ENCODE data around the gene KIAA0513. TPM values are rescaled to one million over a fixed set of nuclear protein-coding genes. Genes with fewer than 3 reads are reported as not detected.
"Not testable (repeated sequence)": the region's sequence is repeated elsewhere in the genome, so short reads cannot be mapped to it uniquely, and the experiment has no call there.

The KIAA0513 gene
- total RNA-seq, 1 donor from 2014 or later, result 4.7 TPM

GRCh38 chr16:85046931-85047866, 19.6 kb downstream of the KIAA0513 start:
- intact Hi-C loops (cut with micrococcal nuclease), result no loop called here

GRCh38 chr16:85047867-85048455, 20.4 kb downstream of the KIAA0513 start:
- intact Hi-C loops (cut with micrococcal nuclease), result no loop called here

GRCh38 chr16:85048921-85049562, 21.4 kb downstream of the KIAA0513 start:
- intact Hi-C loops (cut with micrococcal nuclease), result no loop called here

GRCh38 chr16:85049706-85050305, 22.2 kb downstream of the KIAA0513 start:
- intact Hi-C loops (cut with micrococcal nuclease), result no loop called here

GRCh38 chr16:85051067-85051581, 23.5 kb downstream of the KIAA0513 start:
- intact Hi-C loops (cut with micrococcal nuclease), result no loop called here

GRCh38 chr16:85051683-85052082, 24.1 kb downstream of the KIAA0513 start:
- intact Hi-C loops (cut with micrococcal nuclease), result no loop called here

- intact Hi-C loops (cut with micrococcal nuclease), result no loop called here
Observed at GRCh38 chr16:85052536-85052935, 24.9 kb downstream of the KIAA0513 start.

- intact Hi-C loops (cut with micrococcal nuclease), result not testable (repeated sequence)
Observed at GRCh38 chr16:85054321-85054720, 26.7 kb downstream of the KIAA0513 start.

GRCh38 chr16:85054948-85055492, 27.4 kb downstream of the KIAA0513 start:
- intact Hi-C loops (cut with micrococcal nuclease), result loop anchor here (1.0 kb wide), 3 partner anchors 26 to 44 kb away; partner anchors contain the start of gene ZDHHC7

GRCh38 chr16:85055493-85056210, 28.1 kb downstream of the KIAA0513 start:
- intact Hi-C loops (cut with micrococcal nuclease), result loop anchor here (1.0 kb wide), 3 partner anchors 26 to 44 kb away; partner anchors contain the start of gene ZDHHC7

GRCh38 chr16:85056211-85056748, 28.7 kb downstream of the KIAA0513 start:
- intact Hi-C loops (cut with micrococcal nuclease), result no loop called here

GRCh38 chr16:85057212-85057889, 29.8 kb downstream of the KIAA0513 start:
- intact Hi-C loops (cut with micrococcal nuclease), result no loop called here

- intact Hi-C loops (cut with micrococcal nuclease), result no loop called here
Observed at GRCh38 chr16:85057948-85058347, 30.4 kb downstream of the KIAA0513 start.

GRCh38 chr16:85058909-85059308, 31.3 kb downstream of the KIAA0513 start:
- intact Hi-C loops (cut with micrococcal nuclease), result no loop called here

GRCh38 chr16:85061566-85061965, 34.0 kb downstream of the KIAA0513 start:
- intact Hi-C loops (cut with micrococcal nuclease), result no loop called here

- intact Hi-C loops (cut with micrococcal nuclease), result no loop called here
Observed at GRCh38 chr16:85062323-85062722, 34.7 kb downstream of the KIAA0513 start.

GRCh38 chr16:85062845-85063244, 35.2 kb downstream of the KIAA0513 start:
- intact Hi-C loops (cut with micrococcal nuclease), result no loop called here

- intact Hi-C loops (cut with micrococcal nuclease), result no loop called here
Observed at GRCh38 chr16:85064186-85064585, 36.6 kb downstream of the KIAA0513 start.

GRCh38 chr16:85065099-85065498, 37.5 kb downstream of the KIAA0513 start:
- intact Hi-C loops (cut with micrococcal nuclease), result no loop called here
